ENCODE data around the gene TPGS2.

Gene TPGS2

GRCh38 chr18:36850527-36851201, 21.9 kb upstream of the TPGS2 start:
- no peak overlapping the region for H2BK120ac ChIP-seq (ENCODE audit: insufficient read depth, low read length, poor library complexity)
- no peak overlapping the region for H3K23ac ChIP-seq (ENCODE audit: low read length)
- H3K79me2 ChIP-seq (ENCODE audit: control insufficient read depth, insufficient read depth, low read length, poor library complexity), result no peaks in the 10 kb centered on the region
- no peak overlapping the region for H4K91ac ChIP-seq (ENCODE audit: low read depth, low read length)
- WGBS (ENCODE audit: extremely low coverage, insufficient coverage, insufficient read length), result no CpG with 5 or more reads among the region's 1 CpG
- H2BK5ac ChIP-seq (ENCODE audit: low read depth, low read length, poor library complexity), result no peak overlapping the region
- no peak overlapping the region for H2AFZ ChIP-seq (ENCODE audit: insufficient read depth, low read length, poor library complexity)
- no peak overlapping the region for H2AK5ac ChIP-seq (ENCODE audit: low read length)
- H3K4me1 ChIP-seq (ENCODE audit: control insufficient read depth in 1 of 2, insufficient read depth in 2 of 2, low read length in 2 of 2), result no peaks in the 10 kb centered on the region
- H4K12ac ChIP-seq (ENCODE audit: low read depth, low read length), result no peak overlapping the region
- no peak overlapping the region for H2BK12ac ChIP-seq (ENCODE audit: low read length)
- H3K9ac ChIP-seq (ENCODE audit: low read length), result no peak overlapping the region
- no peaks in the 10 kb centered on the region for H3K79me1 ChIP-seq (ENCODE audit: low read length)
- peak; percentile 81 to 91 for DNase-seq
- H3K36me3 ChIP-seq (ENCODE audit: control insufficient read depth in 1 of 2, insufficient read depth in 2 of 2, low read length in 2 of 2), result peaks cover 0 to 2% of the 10 kb centered on the region in 2 experiments
- no peak overlapping the region for H4K8ac ChIP-seq (ENCODE audit: low read depth, low read length)
- H3K14ac ChIP-seq (ENCODE audit: low read length), result no peak overlapping the region
- H3K4me3 ChIP-seq (ENCODE audit: low read depth, low read length), result no peak overlapping the region
- no peaks in the 10 kb centered on the region for H3K9me3 ChIP-seq (ENCODE audit: insufficient read depth, low read depth, low read length)
- H3K4ac ChIP-seq (ENCODE audit: low read depth, low read length), result no peak overlapping the region
- H3K4me2 ChIP-seq (ENCODE audit: low read length), result no peak overlapping the region
- no peaks in the 10 kb centered on the region for H3K27me3 ChIP-seq (ENCODE audit: insufficient read depth, low read length)
- H3K27ac ChIP-seq (ENCODE audit: low read depth, low read length), result no peak overlapping the region
- H3K18ac ChIP-seq (ENCODE audit: low read length), result no peak overlapping the region

GRCh38 chr18:36849288-36850006, 20.6 kb upstream of the TPGS2 start:
- H3K4me2 ChIP-seq (ENCODE audit: low read length), result no peak overlapping the region
- no peak overlapping the region for H2BK12ac ChIP-seq (ENCODE audit: low read length)
- peaks cover 0 to 2% of the 10 kb centered on the region in 2 experiments for H3K36me3 ChIP-seq (ENCODE audit: control insufficient read depth in 1 of 2, insufficient read depth in 2 of 2, low read length in 2 of 2)
- H2AFZ ChIP-seq (ENCODE audit: insufficient read depth, low read length, poor library complexity), result no peak overlapping the region
- H3K27ac ChIP-seq (ENCODE audit: low read depth, low read length), result no peak overlapping the region
- no peaks in the 10 kb centered on the region for H3K79me2 ChIP-seq (ENCODE audit: control insufficient read depth, insufficient read depth, low read length, poor library complexity)
- H3K9me3 ChIP-seq (ENCODE audit: insufficient read depth, low read depth, low read length), result no peaks in the 10 kb centered on the region
- no peak overlapping the region for H3K4ac ChIP-seq (ENCODE audit: low read depth, low read length)
- H3K4me3 ChIP-seq (ENCODE audit: low read depth, low read length), result no peak overlapping the region
- H4K8ac ChIP-seq (ENCODE audit: low read depth, low read length), result no peak overlapping the region
- H4K91ac ChIP-seq (ENCODE audit: low read depth, low read length), result no peak overlapping the region
- H3K14ac ChIP-seq (ENCODE audit: low read length), result no peak overlapping the region
- H3K27me3 ChIP-seq (ENCODE audit: insufficient read depth, low read length), result no peaks in the 10 kb centered on the region
- DNase-seq, result peak; percentile 17 to 96
- no CpG with 5 or more reads among the region's 2 CpGs for WGBS (ENCODE audit: extremely low coverage, insufficient coverage, insufficient read length)
- no peaks in the 10 kb centered on the region for H3K79me1 ChIP-seq (ENCODE audit: low read length)
- no peak overlapping the region for H3K18ac ChIP-seq (ENCODE audit: low read length)
- no peak overlapping the region for H4K12ac ChIP-seq (ENCODE audit: low read depth, low read length)
- no peak overlapping the region for H2AK5ac ChIP-seq (ENCODE audit: low read length)
- no peak overlapping the region for H2BK120ac ChIP-seq (ENCODE audit: insufficient read depth, low read length, poor library complexity)
- no peaks in the 10 kb centered on the region for H3K4me1 ChIP-seq (ENCODE audit: control insufficient read depth in 1 of 2, insufficient read depth in 2 of 2, low read length in 2 of 2)
- no peak overlapping the region for H3K23ac ChIP-seq (ENCODE audit: low read length)
- no peak overlapping the region for H3K9ac ChIP-seq (ENCODE audit: low read length)
- no peak overlapping the region for H2BK5ac ChIP-seq (ENCODE audit: low read depth, low read length, poor library complexity)

- Histone ChIP-seq H3K4me3 (ENCODE audit: low read depth, low read length) (no peak overlapping the region), H3K79me2 (ENCODE audit: control insufficient read depth, insufficient read depth, low read length, poor library complexity) (no peaks in the 10 kb centered on the region)
- WGBS (ENCODE audit: extremely low coverage, insufficient coverage, insufficient read length), result no CpG with 5 or more reads among the region's 2 CpGs
Observed at GRCh38 chr18:36848609-36849008, 19.8 kb upstream of the TPGS2 start.

GRCh38 chr18:36843784-36844183, 15.0 kb upstream of the TPGS2 start:
- Histone ChIP-seq H3K36me3 (ENCODE audit: control insufficient read depth in 1 of 2, insufficient read depth in 2 of 2, low read length in 2 of 2) (no peaks in the 10 kb centered on the region), H3K18ac (ENCODE audit: low read length) (no peak overlapping the region), H3K79me1 (ENCODE audit: low read length) (no peaks in the 10 kb centered on the region), H3K4me2 (ENCODE audit: low read length) (no peak overlapping the region), H4K12ac (ENCODE audit: low read depth, low read length) (no peak overlapping the region), H3K79me2 (ENCODE audit: control insufficient read depth, insufficient read depth, low read length, poor library complexity) (no peaks in the 10 kb centered on the region), H3K14ac (ENCODE audit: low read length) (no peak overlapping the region), H2BK120ac (ENCODE audit: insufficient read depth, low read length, poor library complexity) (no peak overlapping the region), H2BK12ac (ENCODE audit: low read length) (no peak overlapping the region), H3K27me3 (ENCODE audit: insufficient read depth, low read length) (no peaks in the 10 kb centered on the region), H3K4ac (ENCODE audit: low read depth, low read length) (no peak overlapping the region), H2BK5ac (ENCODE audit: low read depth, low read length, poor library complexity) (no peak overlapping the region), H3K23ac (ENCODE audit: low read length) (no peak overlapping the region), H3K27ac (ENCODE audit: low read depth, low read length) (no peak overlapping the region), H4K8ac (ENCODE audit: low read depth, low read length) (no peak overlapping the region), H3K4me3 (ENCODE audit: low read depth, low read length) (no peak overlapping the region), H3K9me3 (ENCODE audit: insufficient read depth, low read depth, low read length) (no peaks in the 10 kb centered on the region), H2AFZ (ENCODE audit: insufficient read depth, low read length, poor library complexity) (no peak overlapping the region), H2AK5ac (ENCODE audit: low read length) (no peak overlapping the region), H4K91ac (ENCODE audit: low read depth, low read length) (no peak overlapping the region), H3K9ac (ENCODE audit: low read length) (no peak overlapping the region), H3K4me1 (ENCODE audit: control insufficient read depth in 1 of 2, insufficient read depth in 2 of 2, low read length in 2 of 2) (no peaks in the 10 kb centered on the region)
- no CpG with 5 or more reads among the region's 2 CpGs for WGBS (ENCODE audit: extremely low coverage, insufficient coverage, insufficient read length)
- no peak for DNase-seq

More at GRCh38 chr18:36848609-36849008, 19.8 kb upstream of the TPGS2 start:
- no peak overlapping the region for H3K9ac ChIP-seq (ENCODE audit: low read length)
- no peak overlapping the region for H3K18ac ChIP-seq (ENCODE audit: low read length)
- no peak overlapping the region for H4K91ac ChIP-seq (ENCODE audit: low read depth, low read length)
- H3K9me3 ChIP-seq (ENCODE audit: insufficient read depth, low read depth, low read length), result no peaks in the 10 kb centered on the region
- H2BK120ac ChIP-seq (ENCODE audit: insufficient read depth, low read length, poor library complexity), result no peak overlapping the region
- no peak overlapping the region for H4K8ac ChIP-seq (ENCODE audit: low read depth, low read length)
- no peak for DNase-seq
- no peak overlapping the region for H3K4me2 ChIP-seq (ENCODE audit: low read length)
- no peaks in the 10 kb centered on the region for H3K4me1 ChIP-seq (ENCODE audit: control insufficient read depth in 1 of 2, insufficient read depth in 2 of 2, low read length in 2 of 2)
- H3K23ac ChIP-seq (ENCODE audit: low read length), result no peak overlapping the region
- no peaks in the 10 kb centered on the region for H3K79me1 ChIP-seq (ENCODE audit: low read length)
- H3K27ac ChIP-seq (ENCODE audit: low read depth, low read length), result no peak overlapping the region
- no peak overlapping the region for H2BK5ac ChIP-seq (ENCODE audit: low read depth, low read length, poor library complexity)
- no peak overlapping the region for H2AFZ ChIP-seq (ENCODE audit: insufficient read depth, low read length, poor library complexity)
- H3K14ac ChIP-seq (ENCODE audit: low read length), result no peak overlapping the region
- no peak overlapping the region for H4K12ac ChIP-seq (ENCODE audit: low read depth, low read length)
- no peak overlapping the region for H2AK5ac ChIP-seq (ENCODE audit: low read length)
- no peaks in the 10 kb centered on the region for H3K27me3 ChIP-seq (ENCODE audit: insufficient read depth, low read length)
- H3K4ac ChIP-seq (ENCODE audit: low read depth, low read length), result no peak overlapping the region
- H3K36me3 ChIP-seq (ENCODE audit: control insufficient read depth in 1 of 2, insufficient read depth in 2 of 2, low read length in 2 of 2), result peaks cover 0 to 2% of the 10 kb centered on the region in 2 experiments
- no peak overlapping the region for H2BK12ac ChIP-seq (ENCODE audit: low read length)
